Measurements from ENCODE around the gene BRPF1. TPM values are rescaled to one million over a fixed set of nuclear protein-coding genes. Genes with fewer than 3 reads are reported as not detected.

The BRPF1 gene
- polyA plus RNA-seq, 3 donors from 2014 or later: 10.6 to 45.8 (median 11.7) TPM

DNA sequence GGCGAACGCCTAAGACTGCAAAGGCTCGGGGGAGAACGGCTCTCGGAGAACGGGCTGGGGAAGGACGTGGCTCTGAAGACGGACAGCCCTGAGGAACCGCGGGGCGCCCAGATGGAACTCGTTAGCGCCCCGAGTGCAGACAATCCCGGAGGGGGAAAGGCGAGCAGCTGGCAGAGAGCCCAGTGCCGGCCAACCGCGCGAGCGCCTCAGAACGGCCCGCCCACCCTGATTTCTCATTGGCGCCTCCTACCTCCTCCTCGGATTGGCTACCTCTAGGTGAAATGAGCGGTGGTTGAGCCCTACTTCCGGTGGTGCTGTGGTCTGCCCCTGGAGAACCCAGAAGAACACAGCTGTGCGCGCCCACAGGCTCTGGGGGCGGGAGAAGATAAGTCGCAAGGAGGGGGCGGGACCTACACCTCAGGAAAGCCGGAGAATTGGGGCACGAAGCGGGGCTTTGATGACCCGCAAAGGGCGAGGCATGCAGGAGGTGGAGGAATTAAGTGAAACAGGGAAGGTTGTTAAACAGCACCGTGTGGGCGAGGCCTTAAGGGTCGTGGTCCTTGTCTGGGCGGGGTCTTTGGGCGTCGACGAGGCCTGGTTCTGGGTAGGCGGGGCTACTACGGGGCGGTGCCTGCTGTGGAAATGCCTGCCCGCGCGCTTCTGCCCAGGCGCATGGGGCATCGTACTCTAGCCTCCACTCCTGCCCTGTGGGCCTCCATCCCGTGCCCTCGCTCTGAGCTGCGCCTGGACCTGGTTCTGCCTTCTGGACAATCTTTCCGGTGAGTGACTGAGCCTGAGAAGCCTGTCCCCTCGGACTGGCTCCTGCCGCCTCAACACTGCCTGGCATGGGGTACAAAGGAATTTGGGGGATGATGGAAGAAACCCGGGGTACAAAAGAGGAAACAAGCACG lies 18.4 kb downstream of the BRPF1 start, which contains the start of gene OGG1:
TSS of gene OGG1 (plus strand) at position 308 of the 911 bp plus-strand sequence. CDS start at position 643, 335 bp downstream.
- peak within 1 kb of the TSS; percentile 89 to 96 (median 95) for H3K27ac Mint-ChIP-seq
- peaks cover 49 to 51% of the 10 kb centered on the region in 2 donors for H3K4me1 Mint-ChIP-seq
- H3K4me3 Mint-ChIP-seq: peak within 1 kb of the TSS; percentile 93 to 98 (median 97)
- H3K9me3 Mint-ChIP-seq: no peaks in the 10 kb centered on the region
- peaks cover 8 to 12% (median 10%) of the 10 kb centered on the region in 3 donors for H3K27me3 Mint-ChIP-seq (ENCODE audit: low read depth in 3 of 3)
- peaks cover 14 to 47% (median 20%) of the 10 kb centered on the region in 3 donors for H3K36me3 Mint-ChIP-seq
- DNase-seq: peak; percentile 97 to 98 (median 98)

DNA sequence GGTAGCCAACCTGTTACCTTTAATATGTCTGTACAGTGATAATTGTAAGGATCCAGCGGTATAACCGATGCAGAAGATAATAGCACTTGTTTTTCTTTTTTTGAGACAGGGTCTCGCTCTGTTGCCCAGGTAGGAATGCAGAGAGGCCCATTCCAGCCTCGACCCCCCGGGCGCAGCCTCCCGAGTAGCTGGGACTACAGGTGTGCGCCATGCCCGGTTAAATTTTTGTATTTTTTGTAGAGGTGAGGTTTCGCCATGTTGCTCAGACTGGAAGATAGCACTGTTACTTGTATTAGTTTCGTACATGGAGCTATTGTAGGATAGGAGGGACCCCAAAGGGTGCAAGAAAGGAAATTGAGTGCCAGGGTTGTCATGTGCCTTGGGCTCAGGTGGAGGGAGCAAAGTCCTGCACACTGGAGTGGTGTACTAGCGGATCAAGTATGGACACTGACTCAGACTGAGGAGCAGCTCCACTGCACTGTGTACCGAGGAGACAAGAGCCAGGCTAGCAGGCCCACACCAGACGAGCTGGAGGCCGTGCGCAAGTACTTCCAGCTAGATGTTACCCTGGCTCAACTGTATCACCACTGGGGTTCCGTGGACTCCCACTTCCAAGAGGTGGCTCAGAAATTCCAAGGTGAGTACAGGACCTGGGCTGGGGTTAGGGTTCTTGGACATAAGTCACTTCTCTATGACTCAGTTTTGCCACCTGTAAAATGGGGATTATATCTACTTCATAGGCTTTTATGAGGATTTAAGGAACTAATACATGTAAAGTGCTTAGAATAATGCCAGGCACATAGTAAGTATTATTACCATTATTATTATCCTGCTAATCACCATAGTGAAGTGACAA lies 19.2 kb downstream of the BRPF1 start:
- H3K4me1 Mint-ChIP-seq: peaks cover 49 to 53% of the 10 kb centered on the region in 2 donors
- H3K9me3 Mint-ChIP-seq: no peaks in the 10 kb centered on the region
- H3K4me3 Mint-ChIP-seq: peak overlapping the region; percentile 93 to 98 (median 97)
- peaks cover 17 to 45% (median 21%) of the 10 kb centered on the region in 3 donors for H3K36me3 Mint-ChIP-seq
- DNase-seq: no peak
- H3K27ac Mint-ChIP-seq: peak overlapping the region; percentile 89 to 96 (median 95)
- H3K27me3 Mint-ChIP-seq (ENCODE audit: low read depth in 3 of 3): peaks cover 8 to 12% (median 10%) of the 10 kb centered on the region in 3 donors

DNA sequence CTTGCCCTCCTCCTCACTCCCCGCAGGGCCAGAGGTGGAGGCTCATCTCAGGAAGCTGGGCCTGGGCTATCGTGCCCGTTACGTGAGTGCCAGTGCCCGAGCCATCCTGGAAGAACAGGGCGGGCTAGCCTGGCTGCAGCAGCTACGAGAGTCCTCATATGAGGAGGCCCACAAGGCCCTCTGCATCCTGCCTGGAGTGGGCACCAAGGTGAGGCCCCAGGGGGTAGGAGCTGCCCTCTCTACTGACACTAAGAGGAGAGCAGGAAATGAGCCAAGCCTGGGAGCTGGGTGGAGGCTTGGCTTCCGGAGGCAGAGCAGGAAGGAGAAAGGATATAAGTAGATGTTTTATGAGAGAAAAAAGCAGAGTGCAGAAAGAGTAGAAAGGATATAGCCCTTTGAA lies 23.1 kb downstream of the BRPF1 start:
- no peak overlapping the region for H3K4me3 Mint-ChIP-seq
- no peak overlapping the region for H3K27ac Mint-ChIP-seq
- no peak for DNase-seq
- peaks cover 4 to 9% (median 7%) of the 10 kb centered on the region in 3 donors for H3K27me3 Mint-ChIP-seq (ENCODE audit: low read depth in 3 of 3)
- no peaks in the 10 kb centered on the region for H3K9me3 Mint-ChIP-seq
- H3K4me1 Mint-ChIP-seq: peaks cover 37 to 44% of the 10 kb centered on the region in 2 donors
- peaks cover 23 to 51% (median 24%) of the 10 kb centered on the region in 3 donors for H3K36me3 Mint-ChIP-seq

DNA sequence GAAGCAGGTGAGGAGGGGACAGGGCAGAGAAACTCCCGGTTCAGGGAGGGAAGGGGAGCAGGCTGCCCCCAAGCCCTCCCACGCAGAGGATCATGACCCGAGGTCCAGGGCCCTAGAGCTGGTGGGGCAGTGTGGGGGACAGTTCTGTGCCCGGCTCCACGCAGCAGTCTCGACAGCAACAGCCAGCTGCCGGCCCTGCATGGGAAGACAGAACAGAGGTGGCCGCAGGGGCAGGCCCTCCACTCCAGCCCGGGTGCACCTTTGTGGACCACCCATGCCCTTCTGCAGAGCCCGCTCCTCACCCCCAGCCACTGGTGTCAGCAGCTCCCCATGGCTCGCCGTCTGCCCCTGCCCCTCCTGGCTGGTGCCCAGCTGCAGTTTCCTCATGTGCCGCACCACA lies 25.9 kb downstream of the BRPF1 start:
- DNase-seq: no peak
- Mint-ChIP-seq H3K36me3 (peaks cover 23 to 52% (median 23%) of the 10 kb centered on the region in 3 donors), H3K9me3 (no peaks in the 10 kb centered on the region), H3K4me1 (peaks cover 10 to 23% of the 10 kb centered on the region in 2 donors), H3K27ac (no peak overlapping the region), H3K4me3 (no peak overlapping the region), H3K27me3 (ENCODE audit: low read depth in 3 of 3) (peaks cover 0 to 2% (median 0%) of the 10 kb centered on the region in 3 donors)

DNA sequence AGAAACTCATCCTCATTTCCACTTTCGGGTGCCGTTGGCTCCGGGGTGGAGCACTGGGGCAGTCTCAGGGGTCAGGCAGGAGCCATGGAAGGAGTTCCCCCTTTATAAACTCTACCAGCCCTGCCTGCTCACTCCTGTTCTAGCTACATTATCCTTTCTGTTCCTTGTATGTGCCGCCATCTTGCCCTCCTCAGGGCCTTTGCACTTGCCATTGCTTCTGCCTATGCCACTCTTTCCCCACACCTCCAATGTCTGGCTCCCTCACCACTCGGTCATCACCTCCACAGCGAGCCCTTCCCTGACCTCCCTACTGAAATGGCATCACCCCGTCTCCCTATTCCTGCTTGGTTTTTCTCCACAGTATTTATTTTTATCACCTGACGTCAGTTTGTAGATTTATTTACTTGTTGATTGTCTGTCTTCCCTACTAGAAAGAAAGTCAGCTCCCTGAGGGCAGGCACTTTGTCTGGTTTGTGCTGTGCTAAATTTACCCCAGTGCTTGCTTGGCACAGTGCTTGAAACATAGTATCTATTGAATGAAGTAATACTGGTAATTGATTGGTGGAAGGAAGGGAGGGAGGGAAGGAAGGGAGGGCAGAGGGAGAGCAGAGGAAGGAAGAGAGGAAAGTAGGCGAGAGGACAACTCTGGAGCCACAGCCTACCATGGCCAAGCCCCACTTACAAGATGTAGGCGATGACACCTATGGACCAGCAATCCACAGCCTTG lies 29.4 kb downstream of the BRPF1 start:
- Mint-ChIP-seq H3K27ac (peak overlapping the region in 3 of 6 donors; percentile 1 to 51 (median 43)), H3K9me3 (no peaks in the 10 kb centered on the region), H3K27me3 (ENCODE audit: low read depth in 3 of 3) (peaks cover 0 to 2% (median 0%) of the 10 kb centered on the region in 3 donors), H3K4me3 (no peak overlapping the region), H3K36me3 (peaks cover 13 to 36% (median 18%) of the 10 kb centered on the region in 3 donors), H3K4me1 (peaks cover 0 to 6% of the 10 kb centered on the region in 2 donors)
- DNase-seq: no peak

DNA sequence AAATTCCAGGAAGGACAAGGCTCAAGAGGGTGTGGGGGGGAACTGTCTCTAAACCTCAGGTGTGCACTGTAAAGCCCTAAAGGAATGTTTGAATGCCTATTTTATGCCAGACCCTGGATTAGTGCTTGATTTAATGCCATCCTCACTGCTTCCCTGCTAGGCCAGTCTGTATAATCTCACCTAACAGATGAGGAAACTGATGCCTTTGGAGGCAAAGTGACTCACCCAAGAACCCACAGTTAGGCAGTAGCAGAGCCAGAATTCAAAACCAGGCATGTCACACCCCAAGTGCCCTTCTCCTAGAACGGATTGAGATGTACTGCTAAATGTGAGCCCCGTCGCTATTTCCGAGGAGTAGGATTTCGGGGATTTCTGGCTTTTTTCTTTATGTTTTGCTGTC lies 30.4 kb downstream of the BRPF1 start:
- no peak for DNase-seq
- Mint-ChIP-seq H3K36me3 (peaks cover 13 to 27% (median 21%) of the 10 kb centered on the region in 3 donors), H3K4me1 (peaks cover 4 to 10% of the 10 kb centered on the region in 2 donors), H3K9me3 (no peaks in the 10 kb centered on the region), H3K27ac (peak overlapping the region in 1 of 6 donors; percentile 60), H3K4me3 (no peak overlapping the region), H3K27me3 (ENCODE audit: low read depth in 3 of 3) (peaks cover 0 to 2% (median 0%) of the 10 kb centered on the region in 3 donors)

GRCh38 chr3:9762871-9763270 lies 31.3 kb downstream of the BRPF1 start:
- H3K27ac Mint-ChIP-seq: no peak overlapping the region
- peaks cover 0 to 2% (median 0%) of the 10 kb centered on the region in 3 donors for H3K27me3 Mint-ChIP-seq (ENCODE audit: low read depth in 3 of 3)
- peaks cover 13 to 24% (median 22%) of the 10 kb centered on the region in 3 donors for H3K36me3 Mint-ChIP-seq
- H3K4me1 Mint-ChIP-seq: peaks cover 13 to 19% of the 10 kb centered on the region in 2 donors
- H3K4me3 Mint-ChIP-seq: no peak overlapping the region
- H3K9me3 Mint-ChIP-seq: no peaks in the 10 kb centered on the region
- no peak for DNase-seq

GRCh38 chr3:9765865-9766264 lies 34.3 kb downstream of the BRPF1 start:
- peaks cover 40% of the 10 kb centered on the region in 2 donors for H3K4me1 Mint-ChIP-seq
- H3K4me3 Mint-ChIP-seq: no peak overlapping the region
- peak overlapping the region in 1 of 6 donors; percentile 29 for H3K27ac Mint-ChIP-seq
- H3K27me3 Mint-ChIP-seq (ENCODE audit: low read depth in 3 of 3): no peaks in the 10 kb centered on the region
- no peaks in the 10 kb centered on the region for H3K9me3 Mint-ChIP-seq
- peaks cover 0 to 8% (median 3%) of the 10 kb centered on the region in 3 donors for H3K36me3 Mint-ChIP-seq
- DNase-seq: no peak

GRCh38 chr3:9767418-9767817 lies 35.9 kb downstream of the BRPF1 start:
- Mint-ChIP-seq H3K27me3 (ENCODE audit: low read depth in 3 of 3) (no peaks in the 10 kb centered on the region), H3K4me1 (peaks cover 41 to 43% of the 10 kb centered on the region in 2 donors), H3K27ac (peak overlapping the region; percentile 31 to 64 (median 53)), H3K4me3 (peak overlapping the region in 4 of 5 donors; percentile 5 to 26 (median 18)), H3K36me3 (peaks cover 0 to 12% (median 0%) of the 10 kb centered on the region in 3 donors), H3K9me3 (no peaks in the 10 kb centered on the region)
- no peak for DNase-seq

DNA sequence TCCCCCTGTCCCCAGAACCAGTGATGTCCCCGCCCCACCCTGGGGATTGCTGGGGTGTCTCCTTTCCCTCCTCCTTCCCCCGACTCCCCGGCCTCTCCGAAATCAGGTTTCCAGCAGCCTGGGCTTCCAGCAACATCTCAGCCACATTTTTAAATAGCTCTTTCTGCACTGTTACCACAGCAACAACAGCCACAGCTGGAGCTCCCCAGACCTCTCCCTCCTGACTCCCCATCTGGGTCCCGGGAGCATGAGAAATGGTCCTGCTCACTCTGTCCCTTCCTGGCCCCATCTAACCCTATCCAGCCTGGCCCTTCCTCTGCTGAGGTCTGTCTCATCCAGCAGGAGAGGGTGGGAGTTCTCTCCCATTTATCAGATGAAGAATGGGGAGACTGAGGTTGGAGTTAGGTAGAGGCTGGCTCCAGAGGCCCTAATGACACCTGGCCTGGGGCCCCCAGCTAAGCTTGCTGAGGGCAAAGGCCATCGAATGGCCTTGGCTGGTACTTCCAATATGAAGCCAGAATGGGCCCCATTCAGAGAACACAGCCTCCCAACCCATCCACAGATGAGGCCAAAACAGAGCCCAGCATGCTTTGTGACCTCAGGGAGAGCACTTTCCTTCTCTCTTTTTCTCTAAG lies 36.7 kb downstream of the BRPF1 start:
- Mint-ChIP-seq H3K36me3 (peaks cover 0 to 15% (median 0%) of the 10 kb centered on the region in 3 donors), H3K27ac (peak overlapping the region in 3 of 6 donors; percentile 35 to 64 (median 51)), H3K27me3 (ENCODE audit: low read depth in 3 of 3) (no peaks in the 10 kb centered on the region), H3K9me3 (no peaks in the 10 kb centered on the region), H3K4me3 (peak overlapping the region in 4 of 5 donors; percentile 23 to 76 (median 52)), H3K4me1 (peaks cover 41 to 43% of the 10 kb centered on the region in 2 donors)
- DNase-seq: no peak

- Mint-ChIP-seq H3K36me3 (peaks cover 0 to 15% (median 0%) of the 10 kb centered on the region in 3 donors), H3K4me1 (peaks cover 41 to 43% of the 10 kb centered on the region in 2 donors), H3K4me3 (peak overlapping the region; percentile 75 to 85 (median 76)), H3K9me3 (no peaks in the 10 kb centered on the region), H3K27me3 (ENCODE audit: low read depth in 3 of 3) (no peaks in the 10 kb centered on the region), H3K27ac (peak overlapping the region in 5 of 6 donors; percentile 1 to 81 (median 72))
- DNase-seq: no peak
These were observed 37.5 kb downstream of the BRPF1 start for GRCh38 chr3:9769012-9769411.

All from immature natural killer cell (primary cell).